Amygdala (tissue), 56 donors: Measurements from ENCODE around the gene SV2A.
"Not testable (repeated sequence)": the region's sequence is repeated elsewhere in the genome, so short reads cannot be mapped to it uniquely, and the experiment has no call there.

Source experiments
- DNase-seq, 56 donors: peaks; one replicate each; lab custom pipeline; 2025; lab: John Stamatoyannopoulos, UW

SV2A gene

GRCh38 chr1:149917571-149918144, at the start of gene SV2A:
SV2A (minus strand) TSS chr1:149917844; CDS start chr1:149913840, 4,004 bp downstream.
- DNase-seq, result peak in 52 of 56 donors; percentile 13 to 79 (median 54)

- DNase-seq, result no peak
These were observed 49.4 kb upstream of the SV2A start for GRCh38 chr1:149967041-149967440.

GRCh38 chr1:149966405-149966804, 48.8 kb upstream of the SV2A start:
- no peak for DNase-seq

GRCh38 chr1:149965440-149965839, 47.8 kb upstream of the SV2A start:
- no peak for DNase-seq

GRCh38 chr1:149963358-149963757, 45.7 kb upstream of the SV2A start:
- DNase-seq, result no peak

GRCh38 chr1:149962736-149963135, 45.1 kb upstream of the SV2A start:
- DNase-seq, result no peak

GRCh38 chr1:149962039-149962647, 44.5 kb upstream of the SV2A start:
- peak in 33 of 56 donors; percentile 1 to 79 (median 21) for DNase-seq

GRCh38 chr1:149957548-149957947, 39.9 kb upstream of the SV2A start:
- DNase-seq, result not testable (repeated sequence)

- DNase-seq, result no peak
These were observed 32.3 kb upstream of the SV2A start for GRCh38 chr1:149949911-149950310.

GRCh38 chr1:149945206-149945605, 27.6 kb upstream of the SV2A start:
- DNase-seq, result no peak

- DNase-seq, result no peak
These were observed 25.2 kb upstream of the SV2A start for GRCh38 chr1:149942885-149943284.

- DNase-seq, result peak in 15 of 56 donors; percentile 3 to 46 (median 19)
These were observed 24.6 kb upstream of the SV2A start for GRCh38 chr1:149942207-149942606.

GRCh38 chr1:149940427-149940826, 22.8 kb upstream of the SV2A start:
- DNase-seq, result no peak

- not testable (repeated sequence) for DNase-seq
These were observed 21.0 kb upstream of the SV2A start for GRCh38 chr1:149938668-149939003.

GRCh38 chr1:149937759-149938158, 20.1 kb upstream of the SV2A start:
- no peak for DNase-seq

- peak in 15 of 56 donors; percentile 4 to 49 (median 27) for DNase-seq
These were observed 19.5 kb upstream of the SV2A start for GRCh38 chr1:149936992-149937705.

- DNase-seq, result peak in 13 of 56 donors; percentile 8 to 44 (median 12)
These were observed 18.7 kb upstream of the SV2A start, which contains the start of gene MTMR11 for GRCh38 chr1:149936170-149936991. MTMR11 (minus strand) TSS chr1:149936879; CDS start chr1:149936647, 232 bp downstream.

- DNase-seq, result no peak
These were observed 16.7 kb upstream of the SV2A start for GRCh38 chr1:149934356-149934755.

GRCh38 chr1:149933208-149933607, 15.6 kb upstream of the SV2A start:
- no peak for DNase-seq

GRCh38 chr1:149932474-149932873, 14.8 kb upstream of the SV2A start:
- no peak for DNase-seq
